HEK293 (cell line): ENCODE measurements around the gene TMEM79.

Source experiments
- CTCF ChIA-PET: fragments of 350-600 bp; formaldehyde crosslinking; extraction: SDS; loops from one replicate; lab custom pipeline; 2021; ENCODE audit warnings: antibody characterized with exemption; lab: Yijun Ruan, JAX
- POLR2A ChIA-PET: fragments of 300-600 bp; formaldehyde crosslinking; extraction: SDS; loops from one replicate; lab custom pipeline; 2020; ENCODE audit warnings: antibody characterized with exemption, inconsistent platforms; lab: Yijun Ruan, JAX
- H3K27ac ChIP-seq: fragments of 200-500 bp; sonication (Bioruptor generic); 2 replicates; pipeline ENCODE4 v1.5.1; 2014; ENCODE audit warnings: low read depth, low read length, control low read depth, inconsistent platforms; ENCODE audit errors: extremely low read depth
- H3K36me3 ChIP-seq, 2 experiments: fragments of 200-500 bp in 1 of 2; sonication (Bioruptor generic) in 1 of 2; 1 replicate in 1 of 2; 2 replicates in 1 of 2; pipeline ENCODE4 v1.5.1; 2014 to 2017; ENCODE audit warnings: inconsistent platforms in 2 of 2, low read length in 2 of 2; ENCODE audit not compliant: control insufficient read depth in 2 of 2, insufficient read depth in 1 of 2
- H3K4me1 ChIP-seq: fragments of 200-500 bp; sonication (Bioruptor generic); 2 replicates; pipeline ENCODE4 v1.5.1; 2014; ENCODE audit warnings: mild to moderate bottlenecking, low read length, inconsistent platforms; ENCODE audit not compliant: control insufficient read depth, insufficient read depth
- H3K4me3 ChIP-seq: 2 replicates; pipeline ENCODE4 v1.5.1; 2011; ENCODE audit warnings: low read depth, mild to moderate bottlenecking, control low read depth, low read length, moderate library complexity
- H3K9me3 ChIP-seq: fragments of 200-500 bp; sonication (Bioruptor generic); 2 replicates; pipeline ENCODE4 v1.5.1; 2014; ENCODE audit warnings: low read depth, low read length, inconsistent platforms; ENCODE audit not compliant: control insufficient read depth, insufficient read depth
- AEBP2 ChIP-seq: fragments of 450-650 bp; formaldehyde crosslinking; IDR thresholded peaks from 2 replicates; pipeline ENCODE4 v1.5.1; 2016; ENCODE audit warnings: missing biosample characterization, missing genetic modification characterization, borderline replicate concordance
- ATF2 ChIP-seq: fragments of 450-650 bp; formaldehyde crosslinking; IDR thresholded peaks from 2 replicates; pipeline ENCODE4 v1.5.1; 2016; ENCODE audit warnings: missing biosample characterization, missing genetic modification characterization, low read depth
- BCL6B ChIP-seq: fragments of 450-650 bp; formaldehyde crosslinking; IDR thresholded peaks from 2 replicates; pipeline ENCODE4 v1.5.1; 2017; ENCODE audit warnings: missing biosample characterization, missing genetic modification characterization
- SALL2 ChIP-seq: fragments of 450-650 bp; formaldehyde crosslinking; IDR thresholded peaks from 2 replicates; pipeline ENCODE4 v1.5.0; 2017; ENCODE audit warnings: missing biosample characterization, mild to moderate bottlenecking, missing genetic modification characterization, borderline replicate concordance
- WT1 ChIP-seq: fragments of 450-650 bp; formaldehyde crosslinking; IDR thresholded peaks from 2 replicates; pipeline ENCODE4 v1.5.1; 2016; ENCODE audit warnings: missing biosample characterization, missing genetic modification characterization
- ZBTB48 ChIP-seq: fragments of 450-650 bp; formaldehyde crosslinking; IDR thresholded peaks from 2 replicates; pipeline ENCODE4 v1.5.1; 2016; ENCODE audit warnings: missing biosample characterization, missing genetic modification characterization
- ZFP69B ChIP-seq: fragments of 450-650 bp; formaldehyde crosslinking; IDR thresholded peaks from 2 replicates; pipeline ENCODE4 v1.5.1; 2016; ENCODE audit warnings: missing biosample characterization, missing genetic modification characterization
- ZIC2 ChIP-seq: fragments of 450-650 bp; formaldehyde crosslinking; IDR thresholded peaks from 2 replicates; pipeline ENCODE4 v1.5.1; 2016; ENCODE audit warnings: missing biosample characterization, missing genetic modification characterization
- ZNF132 ChIP-seq: fragments of 450-650 bp; formaldehyde crosslinking; IDR thresholded peaks from 2 replicates; pipeline ENCODE4 v1.5.1; 2017; ENCODE audit warnings: missing biosample characterization, missing genetic modification characterization, borderline replicate concordance
- ZNF133 ChIP-seq: fragments of 450-650 bp; formaldehyde crosslinking; IDR thresholded peaks from 2 replicates; pipeline ENCODE4 v1.5.1; 2016; ENCODE audit warnings: missing biosample characterization, missing genetic modification characterization
- ZNF148 ChIP-seq: fragments of 450-650 bp; formaldehyde crosslinking; IDR thresholded peaks from 2 replicates; pipeline ENCODE4 v1.5.0; 2017; ENCODE audit warnings: missing biosample characterization, missing genetic modification characterization, borderline replicate concordance
- ZNF19 ChIP-seq: fragments of 450-650 bp; formaldehyde crosslinking; IDR thresholded peaks from 2 replicates; pipeline ENCODE4; 2016; ENCODE audit warnings: missing biosample characterization, missing genetic modification characterization, low read depth
- ZNF24 ChIP-seq: fragments of 450-650 bp; formaldehyde crosslinking; IDR thresholded peaks from 2 replicates; pipeline ENCODE4 v1.5.1; 2016; ENCODE audit warnings: missing biosample characterization, missing genetic modification characterization
- ZNF362 ChIP-seq: fragments of 450-650 bp; formaldehyde crosslinking; IDR thresholded peaks from 2 replicates; pipeline ENCODE4 v1.5.1; 2016; ENCODE audit warnings: missing biosample characterization, missing genetic modification characterization
- ZNF501 ChIP-seq: fragments of 450-650 bp; formaldehyde crosslinking; IDR thresholded peaks from 2 replicates; pipeline ENCODE4 v1.5.1; 2016; ENCODE audit warnings: missing biosample characterization, missing genetic modification characterization
- ZNF580 ChIP-seq: fragments of 450-650 bp; formaldehyde crosslinking; IDR thresholded peaks from 2 replicates; pipeline ENCODE4 v1.5.1; 2016; ENCODE audit warnings: missing biosample characterization, missing genetic modification characterization
- ZNF692 ChIP-seq: fragments of 450-650 bp; formaldehyde crosslinking; IDR thresholded peaks from 2 replicates; pipeline ENCODE4 v1.5.1; 2016; ENCODE audit warnings: missing biosample characterization, missing genetic modification characterization
- ZNF777 ChIP-seq: fragments of 450-650 bp; formaldehyde crosslinking; IDR thresholded peaks from 2 replicates; pipeline ENCODE4 v1.5.1; 2017; ENCODE audit warnings: missing biosample characterization, missing genetic modification characterization, borderline replicate concordance
- ZSCAN23 ChIP-seq: fragments of 450-650 bp; formaldehyde crosslinking; IDR thresholded peaks from 2 replicates; pipeline ENCODE4 v1.5.1; 2016; ENCODE audit warnings: missing biosample characterization, missing genetic modification characterization
- ZXDB ChIP-seq: fragments of 450-650 bp; formaldehyde crosslinking; IDR thresholded peaks from 2 replicates; pipeline ENCODE4 v1.5.1; 2016; ENCODE audit warnings: missing biosample characterization, missing genetic modification characterization

The TMEM79 gene

GRCh38 chr1:156284112-156284511 is at the start of gene TMEM79:
TSS of gene TMEM79 (plus strand) at chr1:156284325. CDS start at chr1:156285227, 902 bp downstream.
- ChIA-PET CTCF (interaction anchor here (1.1 to 1.2 kb wide), 2 partner anchors 162 to 187 kb away, joined by 3 to 4 read pairs; no protein-coding TSS in a partner anchor), POLR2A (interaction anchor here (1.0 to 1.8 kb wide), 2 partner anchors 10 to 54 kb away, joined by 4 to 10 read pairs; partner anchors contain the start of genes CCT3 and TSACC)
- peak; percentile 66 for TF ChIP-seq ZNF692
- TF ChIP-seq ATF2 (tag by site-specific recombination), result no peak
- TF ChIP-seq ZFP69B (tag by site-specific recombination), result peak; percentile 59; the same call in 1 of the 2 replicates
- H3K36me3 ChIP-seq, result peaks cover 4 to 45% of the 10 kb centered on the region in 2 experiments; a peak in 2 of 3 replicates
- peak within 1 kb of the TSS; percentile 91 for H3K4me3 ChIP-seq
- H3K9me3 ChIP-seq, result no peaks in the 10 kb centered on the region
- peaks cover 4% of the 10 kb centered on the region; the same call in 1 of the 2 replicates for H3K4me1 ChIP-seq
- peak within 1 kb of the TSS; percentile 67; the same call in 1 of the 2 replicates for H3K27ac ChIP-seq

- H3K4me1 ChIP-seq, result no peaks in the 10 kb centered on the region
- 0 out of 2 replicates have a peak, but pooled peaks have one; percentile 17 for TF ChIP-seq ZIC2 (tag by site-specific recombination)
- no peak for TF ChIP-seq ZBTB48 (tag by site-specific recombination)
- TF ChIP-seq, all 188 proteins: peak for 1
- H3K36me3 ChIP-seq, result peaks cover 14 to 43% of the 10 kb centered on the region in 2 experiments; a peak in 2 of 3 replicates
- H3K27ac ChIP-seq, result no peak overlapping the region
- ChIA-PET POLR2A (interaction anchor here (0.6 kb wide), 1 partner anchor 11 kb away, joined by 8 read pairs; no protein-coding TSS in a partner anchor), CTCF (no interaction called here)
- no peaks in the 10 kb centered on the region for H3K9me3 ChIP-seq
- no peak overlapping the region for H3K4me3 ChIP-seq
Measured at GRCh38 chr1:156236164-156236563, 48.0 kb upstream of the TMEM79 start.

- Histone ChIP-seq H3K4me1 (no peaks in the 10 kb centered on the region), H3K36me3 (peaks cover 14 to 43% of the 10 kb centered on the region in 2 experiments; a peak in 2 of 3 replicates), H3K9me3 (no peaks in the 10 kb centered on the region), H3K27ac (no peak overlapping the region), H3K4me3 (no peak overlapping the region)
- POLR2A ChIA-PET, result no interaction called here
- CTCF ChIA-PET, result interaction anchor here (3.2 kb wide), 1 partner anchor 12 kb away, joined by 25 read pairs; no protein-coding TSS in a partner anchor
- TF ChIP-seq ZNF133 (tag by site-specific recombination), result no peak
- TF ChIP-seq BCL6B (tag by site-specific recombination), result no peak
- no peak for TF ChIP-seq ZNF362 (tag by site-specific recombination)
- TF ChIP-seq ZNF132 (tag by site-specific recombination), result no peak
- TF ChIP-seq ZNF501 (tag by site-specific recombination), result no peak
- no peak for TF ChIP-seq ZBTB48 (tag by site-specific recombination)
- no peak for TF ChIP-seq AEBP2 (tag by site-specific recombination)
- TF ChIP-seq WT1 (tag by site-specific recombination), result no peak
- no peak for TF ChIP-seq ZNF24 (tag by site-specific recombination)
- TF ChIP-seq ZNF19 (tag by site-specific recombination), result no peak
- no peak for TF ChIP-seq SALL2 (tag by site-specific recombination)
- no peak for TF ChIP-seq ZNF580
- no peak for TF ChIP-seq ZNF777 (tag by site-specific recombination)
- TF ChIP-seq ZNF148 (tag by site-specific recombination), result no peak
- no peak for TF ChIP-seq ZXDB
- TF ChIP-seq ZSCAN23, result no peak
Measured at GRCh38 chr1:156238248-156238647, 45.9 kb upstream of the TMEM79 start.
